ENCODE results near the gene PTPRF.

PTPRF gene

GRCh38 chr1:43625063-43625780 is 94.5 kb downstream of the PTPRF start:
- H4K20me1 ChIP-seq (ENCODE audit: insufficient read depth, low read length): no peaks in the 10 kb centered on the region
- no peak for TF ChIP-seq CTCF (IDR thresholded peaks at IDR 0.05; ENCODE audit: low read depth, low read length)
- TF ChIP-seq EZH2phosphoT487 (IDR thresholded peaks at IDR 0.05; ENCODE audit: low read depth): no peak
- H3K4me2 ChIP-seq (ENCODE audit: low read length): no peak overlapping the region
- no peak overlapping the region for H3K27ac ChIP-seq (ENCODE audit: low read length)
- H3K79me2 ChIP-seq (ENCODE audit: low read length): no peaks in the 10 kb centered on the region
- no peak overlapping the region for H3K4me3 ChIP-seq (ENCODE audit: low read length)
- no peaks in the 10 kb centered on the region for H3K27me3 ChIP-seq (ENCODE audit: low read depth, low read length)
- H3K36me3 ChIP-seq (replicated peaks; ENCODE audit: low read depth, low read length): no peaks in the 10 kb centered on the region
- H3K9me3 ChIP-seq (ENCODE audit: insufficient read depth, low read length): no peaks in the 10 kb centered on the region
- H3K9ac ChIP-seq (ENCODE audit: low read length): no peak overlapping the region
- no peaks in the 10 kb centered on the region for H3K4me1 ChIP-seq (ENCODE audit: low read length)
- no peak overlapping the region for H2AFZ ChIP-seq (ENCODE audit: low read depth, low read length)

GRCh38 chr1:43632135-43632670 is 101.5 kb downstream of the PTPRF start:
- no peak overlapping the region for H3K9ac ChIP-seq (ENCODE audit: low read length)
- H3K27me3 ChIP-seq (ENCODE audit: low read depth, low read length): no peaks in the 10 kb centered on the region
- no peak overlapping the region for H3K4me2 ChIP-seq (ENCODE audit: low read length)
- H3K9me3 ChIP-seq (ENCODE audit: insufficient read depth, low read length): no peaks in the 10 kb centered on the region
- no peaks in the 10 kb centered on the region for H4K20me1 ChIP-seq (ENCODE audit: insufficient read depth, low read length)
- H2AFZ ChIP-seq (ENCODE audit: low read depth, low read length): no peak overlapping the region
- no peak overlapping the region for H3K4me3 ChIP-seq (ENCODE audit: low read length)
- H3K36me3 ChIP-seq (replicated peaks; ENCODE audit: low read depth, low read length): no peaks in the 10 kb centered on the region
- TF ChIP-seq EZH2phosphoT487 (IDR thresholded peaks at IDR 0.05; ENCODE audit: low read depth): no peak
- TF ChIP-seq CTCF (IDR thresholded peaks at IDR 0.05; ENCODE audit: low read depth, low read length): no peak
- H3K27ac ChIP-seq (ENCODE audit: low read length): no peak overlapping the region
- no peaks in the 10 kb centered on the region for H3K4me1 ChIP-seq (ENCODE audit: low read length)
- H3K79me2 ChIP-seq (ENCODE audit: low read length): no peaks in the 10 kb centered on the region

GRCh38 chr1:43634721-43635120 is 104.0 kb downstream of the PTPRF start:
- no peak for TF ChIP-seq EZH2phosphoT487 (IDR thresholded peaks at IDR 0.05; ENCODE audit: low read depth)
- TF ChIP-seq CTCF (IDR thresholded peaks at IDR 0.05; ENCODE audit: low read depth, low read length): no peak

GRCh38 chr1:43636006-43636641 is 105.4 kb downstream of the PTPRF start:
- Histone ChIP-seq H3K27me3 (ENCODE audit: low read depth, low read length) (no peaks in the 10 kb centered on the region), H3K9me3 (ENCODE audit: insufficient read depth, low read length) (no peaks in the 10 kb centered on the region), H3K4me1 (ENCODE audit: low read length) (no peaks in the 10 kb centered on the region), H3K4me2 (ENCODE audit: low read length) (no peak overlapping the region), H4K20me1 (ENCODE audit: insufficient read depth, low read length) (no peaks in the 10 kb centered on the region), H2AFZ (ENCODE audit: low read depth, low read length) (no peak overlapping the region), H3K27ac (ENCODE audit: low read length) (no peak overlapping the region), H3K36me3 (replicated peaks; ENCODE audit: low read depth, low read length) (no peaks in the 10 kb centered on the region), H3K79me2 (ENCODE audit: low read length) (no peaks in the 10 kb centered on the region), H3K9ac (ENCODE audit: low read length) (no peak overlapping the region), H3K4me3 (ENCODE audit: low read length) (no peak overlapping the region)
- TF ChIP-seq EZH2phosphoT487 (IDR thresholded peaks at IDR 0.05; ENCODE audit: low read depth) (no peak), CTCF (IDR thresholded peaks at IDR 0.05; ENCODE audit: low read depth, low read length) (no peak)

More at GRCh38 chr1:43634721-43635120, 104.0 kb downstream of the PTPRF start:
- H3K27me3 ChIP-seq (ENCODE audit: low read depth, low read length): no peaks in the 10 kb centered on the region
- H2AFZ ChIP-seq (ENCODE audit: low read depth, low read length): no peak overlapping the region
- H3K4me1 ChIP-seq (ENCODE audit: low read length): no peaks in the 10 kb centered on the region
- H3K9ac ChIP-seq (ENCODE audit: low read length): no peak overlapping the region
- no peak overlapping the region for H3K4me3 ChIP-seq (ENCODE audit: low read length)
- H3K27ac ChIP-seq (ENCODE audit: low read length): no peak overlapping the region
- no peaks in the 10 kb centered on the region for H3K79me2 ChIP-seq (ENCODE audit: low read length)
- H3K36me3 ChIP-seq (replicated peaks; ENCODE audit: low read depth, low read length): no peaks in the 10 kb centered on the region
- H3K4me2 ChIP-seq (ENCODE audit: low read length): no peak overlapping the region
- H3K9me3 ChIP-seq (ENCODE audit: insufficient read depth, low read length): no peaks in the 10 kb centered on the region
- no peaks in the 10 kb centered on the region for H4K20me1 ChIP-seq (ENCODE audit: insufficient read depth, low read length)

Measured in OCI-LY3 (cell line).